ENCODE results near the gene C7orf57.
"Not testable (repeated sequence)": the region's sequence is repeated elsewhere in the genome, so short reads cannot be mapped to it uniquely, and the experiment has no call there.

Gene C7orf57

DNA sequence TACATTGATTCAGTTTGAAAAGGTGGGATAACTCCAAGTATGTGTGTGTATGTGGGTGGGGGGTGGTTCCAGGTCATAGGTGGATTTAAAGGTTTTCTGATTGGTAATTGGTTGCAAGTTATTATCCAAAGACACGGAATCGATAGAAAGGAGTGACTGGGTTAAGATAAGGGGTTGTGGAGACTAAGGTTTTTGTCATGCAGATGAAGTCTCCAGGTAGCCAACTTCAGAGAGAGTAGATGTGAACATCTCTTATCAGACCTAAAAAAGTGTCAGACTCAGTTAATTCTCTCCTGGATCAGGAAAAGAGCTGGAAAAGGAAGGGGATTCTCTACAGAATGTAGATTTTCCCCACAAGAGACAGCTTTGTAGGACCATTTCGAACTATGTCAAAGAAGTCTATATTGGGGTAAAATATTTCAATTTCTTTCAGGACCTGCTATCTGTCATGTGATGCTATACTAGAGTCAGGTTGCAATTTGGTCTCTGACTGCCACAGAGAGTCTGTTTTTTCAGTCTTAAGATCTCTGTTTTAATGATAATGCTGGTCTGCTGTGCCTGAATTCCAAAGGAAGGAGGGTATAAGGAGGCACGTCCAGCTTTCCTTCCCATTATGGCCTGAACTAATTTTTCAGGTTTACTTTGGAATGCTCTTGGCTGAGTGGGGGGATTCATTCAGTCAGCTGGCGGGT, 3.6 kb downstream of the C7orf57 start:
- no peak for DNase-seq

DNA sequence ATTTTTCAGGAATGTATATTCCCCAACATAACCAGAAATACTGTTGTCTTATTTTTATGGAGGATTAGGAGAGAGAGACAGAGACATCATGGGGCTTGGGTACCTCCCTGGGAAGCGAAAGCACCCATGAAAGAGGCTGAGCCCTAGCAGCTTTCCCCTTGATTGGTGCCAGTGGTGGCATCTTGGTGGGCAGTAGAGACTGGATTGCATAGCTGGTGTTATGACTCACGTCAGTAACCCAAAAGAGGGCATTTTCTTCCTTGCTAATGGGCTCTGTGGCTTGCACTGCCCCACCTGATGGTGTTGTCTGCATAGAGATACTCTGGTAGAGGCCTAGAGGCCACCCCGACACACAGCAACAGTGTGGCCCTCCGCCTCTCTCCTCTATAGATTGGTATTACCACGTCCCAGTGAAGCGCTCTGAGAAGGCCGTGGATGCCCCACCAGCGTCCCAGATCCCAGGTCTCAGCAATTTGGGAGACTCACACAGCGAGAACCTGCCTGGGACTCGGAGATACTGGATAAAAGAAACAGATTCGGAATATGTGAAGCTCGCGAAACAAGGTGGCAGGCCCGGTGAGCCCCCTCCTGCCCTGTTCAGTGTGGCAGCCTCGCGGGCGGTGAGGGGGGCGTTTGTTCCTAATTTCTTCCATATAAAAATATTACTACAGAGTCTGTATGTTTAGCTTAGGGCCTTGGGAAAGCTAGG, 5.8 kb downstream of the C7orf57 start:
- no peak for DNase-seq

DNA sequence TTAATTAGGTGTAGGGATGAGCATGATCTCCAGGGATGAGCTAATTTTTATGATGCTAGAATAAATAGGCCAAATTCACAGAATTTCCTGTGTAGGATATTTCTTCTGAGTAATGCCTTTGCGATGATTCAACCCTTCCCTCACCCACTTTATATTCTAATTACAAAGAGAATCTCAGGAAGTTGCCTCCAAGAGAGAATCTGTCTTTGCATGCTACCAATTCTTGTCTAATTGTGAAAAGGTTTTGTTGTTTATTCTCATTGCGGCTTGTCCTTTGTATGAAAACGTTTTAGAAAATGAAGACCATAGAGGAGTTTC, 6.3 kb downstream of the C7orf57 start:
- DNase-seq: peak; percentile 7

DNA sequence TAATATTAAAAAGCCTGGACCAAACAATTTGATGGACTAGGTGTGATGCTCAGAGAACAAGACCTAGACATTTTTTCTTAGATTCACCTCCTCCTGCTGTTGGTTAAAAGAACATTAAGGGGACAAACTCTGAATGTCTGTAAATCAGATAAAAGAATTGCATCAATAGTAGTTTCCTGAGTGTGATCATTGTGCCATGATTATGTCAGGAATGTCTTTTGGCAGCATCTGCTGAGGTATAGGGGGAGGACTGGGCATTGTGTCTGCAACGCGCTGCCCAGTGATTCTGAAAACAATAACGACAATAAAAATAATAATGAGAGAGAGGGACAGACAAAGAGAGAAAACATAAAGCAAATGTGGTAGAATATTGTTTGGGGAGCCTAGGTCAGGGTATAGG, 6.9 kb downstream of the C7orf57 start:
- no peak for DNase-seq

DNA sequence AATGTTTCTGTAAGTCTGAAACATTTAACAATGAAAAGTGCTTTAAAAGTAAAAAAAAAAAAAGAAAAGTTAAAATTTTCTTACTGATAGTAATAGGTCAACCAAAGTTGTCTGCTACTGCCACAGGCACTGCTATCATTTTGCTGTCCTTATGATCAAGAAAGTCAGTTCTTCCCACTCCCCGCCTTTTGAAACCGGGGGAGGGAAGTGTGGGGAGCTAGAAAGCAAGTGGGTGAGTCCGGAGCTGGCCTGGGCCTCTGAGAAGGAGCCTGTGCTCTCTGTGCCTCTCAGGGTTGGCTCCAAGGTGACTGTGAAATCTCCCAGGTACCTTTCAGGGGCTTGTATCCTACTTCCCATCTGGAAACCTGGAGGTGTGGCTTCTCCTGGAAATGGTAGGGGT, 7.3 kb downstream of the C7orf57 start:
- DNase-seq: no peak

DNA sequence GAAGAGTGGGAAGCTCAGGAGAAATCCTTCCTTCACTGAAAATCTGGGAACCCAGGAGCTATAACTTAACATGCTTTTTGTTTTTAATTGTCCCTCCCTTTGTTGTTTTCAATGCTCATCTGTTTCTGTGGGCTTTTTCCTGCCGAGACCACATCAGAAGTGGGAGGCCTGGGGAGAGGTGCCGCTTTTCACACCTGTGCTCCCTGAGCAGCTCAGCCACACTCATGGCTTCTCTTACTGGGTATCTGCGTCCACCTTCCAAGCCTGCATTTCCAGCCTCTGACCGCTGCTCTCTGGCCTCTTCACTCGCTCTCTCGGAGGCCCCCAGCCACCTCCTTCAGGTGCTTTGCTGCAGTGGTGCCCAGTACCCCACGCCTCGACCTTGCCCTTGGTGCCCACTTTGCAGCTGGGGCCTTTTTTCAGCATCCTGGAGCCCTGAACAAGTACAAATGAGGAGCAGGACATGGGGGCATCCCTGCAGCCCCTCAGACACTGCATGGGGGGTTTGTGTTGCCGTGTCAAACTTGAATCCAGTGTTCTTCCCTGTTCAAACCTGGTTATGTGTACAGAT, 9.9 kb downstream of the C7orf57 start:
- DNase-seq: no peak

DNA sequence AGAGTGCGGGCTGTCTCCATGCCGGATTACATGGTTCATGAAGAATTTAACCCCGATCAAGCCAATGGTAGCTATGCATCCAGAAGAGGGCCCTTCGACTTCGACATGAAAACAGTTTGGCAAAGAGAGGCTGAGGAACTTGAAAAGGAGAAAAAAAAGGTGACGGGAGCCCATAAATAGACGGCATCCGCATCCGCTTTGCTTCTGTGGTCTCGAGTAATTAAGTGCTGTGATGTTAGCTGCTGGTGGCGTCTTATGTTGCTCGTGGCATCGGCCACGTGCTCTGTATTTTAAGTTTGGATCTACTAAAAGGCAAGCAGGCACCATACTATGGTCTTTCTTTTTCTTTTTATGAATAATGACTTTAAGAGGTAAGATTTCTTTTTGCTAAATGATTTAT, 11.1 kb downstream of the C7orf57 start:
- DNase-seq: no peak

DNA sequence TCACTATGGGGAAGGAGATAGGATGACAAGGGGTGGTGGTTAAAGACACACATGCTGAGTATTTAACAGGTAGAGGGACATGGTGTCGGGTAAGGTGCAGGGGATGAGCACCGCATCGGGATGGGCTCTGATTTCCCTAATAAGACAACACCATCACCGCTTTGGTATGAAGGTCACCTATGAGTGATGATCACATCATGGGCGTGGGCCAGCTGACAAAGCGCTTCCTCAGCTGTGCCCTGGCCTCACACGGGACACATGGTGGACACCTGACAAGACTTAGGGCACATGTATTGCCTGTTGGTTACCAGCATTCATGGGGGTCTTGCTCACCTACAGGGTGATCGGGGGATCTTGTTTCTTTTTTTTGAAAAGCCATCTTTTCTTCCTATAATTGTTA, 12.8 kb downstream of the C7orf57 start:
- no peak for DNase-seq

DNA sequence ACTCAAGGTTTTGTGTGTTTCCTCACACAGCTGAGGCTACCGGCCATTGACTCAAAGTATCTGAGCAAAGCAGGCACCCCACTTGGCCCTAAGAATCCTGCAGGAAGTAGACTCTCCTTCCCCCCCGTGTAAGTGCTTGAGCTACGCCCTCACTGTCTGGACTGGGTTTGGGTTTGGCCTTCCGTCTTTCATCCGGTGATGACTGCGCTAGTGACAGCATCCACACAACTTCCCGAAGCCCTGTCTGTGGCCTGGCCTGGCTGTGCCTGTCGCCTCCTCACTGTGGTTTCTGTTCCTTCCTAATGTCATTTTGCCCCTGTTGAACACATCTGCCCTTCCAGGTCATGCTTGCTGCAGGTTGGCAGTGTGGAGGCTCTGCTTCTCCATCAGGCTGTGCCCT, 14.5 kb downstream of the C7orf57 start:
- no peak for DNase-seq

DNA sequence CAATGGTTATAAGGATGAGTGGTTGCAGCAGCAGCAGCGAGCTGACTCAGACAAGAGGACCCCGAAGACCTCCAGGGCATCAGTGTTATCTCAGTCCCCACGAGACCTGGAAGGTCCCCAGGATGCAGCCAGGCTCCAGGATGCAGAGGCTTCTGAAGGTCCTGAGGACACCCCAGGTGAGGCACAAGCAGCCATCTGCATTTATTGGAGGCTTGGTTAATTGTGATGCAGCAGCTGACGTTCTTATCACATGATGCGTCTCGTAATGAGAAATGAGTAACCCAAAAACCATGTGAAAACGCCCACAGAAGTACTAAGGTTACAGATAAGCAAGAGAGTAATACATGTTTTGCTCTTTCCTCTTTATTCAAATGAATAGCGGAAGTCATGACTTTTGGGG, 17.4 kb downstream of the C7orf57 start:
- peak; percentile 22 for DNase-seq

DNA sequence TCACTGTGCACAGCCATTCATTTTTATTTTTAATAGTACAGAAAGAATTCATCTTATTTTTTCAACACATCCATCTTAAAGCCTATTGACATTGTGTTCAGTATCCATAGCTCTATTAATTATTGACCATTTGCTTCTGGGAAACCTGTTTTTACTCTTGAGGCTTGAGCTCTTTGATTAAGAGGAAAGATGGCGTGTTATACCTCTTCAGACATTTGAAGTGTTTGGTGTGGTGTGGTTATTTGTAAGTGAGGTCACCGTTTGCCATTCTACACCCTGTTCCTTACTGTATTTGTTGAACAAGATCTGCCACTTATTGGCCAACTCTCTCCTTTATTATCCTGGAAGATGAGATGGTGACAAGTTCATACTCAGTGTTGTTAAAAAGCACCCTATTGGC, 18.4 kb downstream of the C7orf57 start:
- DNase-seq: no peak

DNA sequence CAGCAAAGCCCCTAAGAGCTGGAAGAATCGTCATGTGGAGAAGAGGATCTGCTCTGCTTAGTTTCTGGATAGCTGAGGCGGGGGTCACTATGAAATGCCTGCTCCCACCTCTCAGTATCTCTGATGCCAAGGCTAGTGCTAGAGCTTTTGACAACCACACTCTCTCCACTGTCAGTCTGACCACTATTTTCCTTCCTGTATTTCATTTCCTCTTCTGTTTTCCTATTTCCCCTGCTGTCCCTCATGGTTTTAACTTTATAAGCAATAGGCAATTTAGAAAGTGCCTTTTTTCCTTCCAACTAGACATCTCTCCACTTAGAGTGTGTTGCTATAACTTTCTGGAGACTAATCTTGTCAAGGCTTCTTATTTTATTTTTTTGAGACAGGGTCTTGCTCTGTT, 23.6 kb downstream of the C7orf57 start:
- no peak for DNase-seq

DNA sequence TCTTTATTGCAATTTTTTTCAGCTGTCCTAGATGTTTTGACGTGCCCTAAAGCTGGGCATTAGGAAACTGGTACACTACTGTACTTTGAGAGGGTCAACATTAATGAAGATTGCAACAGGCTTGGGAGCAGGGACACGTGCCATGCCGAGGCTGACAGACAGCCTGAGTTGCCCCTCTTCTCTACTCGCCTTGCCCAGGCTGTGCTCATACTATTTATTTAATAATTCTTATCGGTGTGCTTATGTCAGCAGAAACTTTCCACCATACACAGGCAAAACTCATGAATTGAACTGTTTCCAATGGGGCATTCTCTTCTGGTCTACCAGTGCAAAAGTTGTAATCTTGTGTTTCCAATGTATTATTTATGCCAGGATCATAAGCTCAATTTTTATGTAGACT, 24.4 kb downstream of the C7orf57 start:
- no peak for DNase-seq

DNA sequence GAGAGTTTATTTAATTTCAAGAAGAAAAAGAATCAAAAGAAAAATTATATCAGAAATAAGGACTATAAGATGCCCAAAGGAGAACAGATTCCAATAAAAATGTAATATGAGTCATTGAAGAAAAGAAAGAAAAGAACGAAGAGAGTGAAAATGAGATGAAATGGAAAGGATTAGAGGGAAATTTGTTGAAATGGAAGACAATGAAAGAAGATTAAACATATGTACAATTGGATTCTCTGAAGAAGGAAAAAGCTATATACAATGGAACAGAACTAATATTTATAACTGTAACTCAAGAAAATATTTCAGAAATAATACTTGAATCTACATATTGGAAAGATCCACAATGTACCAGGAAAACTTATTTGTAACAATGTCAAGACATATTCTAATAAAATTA, 28.6 kb downstream of the C7orf57 start:
- no peak for DNase-seq

DNA sequence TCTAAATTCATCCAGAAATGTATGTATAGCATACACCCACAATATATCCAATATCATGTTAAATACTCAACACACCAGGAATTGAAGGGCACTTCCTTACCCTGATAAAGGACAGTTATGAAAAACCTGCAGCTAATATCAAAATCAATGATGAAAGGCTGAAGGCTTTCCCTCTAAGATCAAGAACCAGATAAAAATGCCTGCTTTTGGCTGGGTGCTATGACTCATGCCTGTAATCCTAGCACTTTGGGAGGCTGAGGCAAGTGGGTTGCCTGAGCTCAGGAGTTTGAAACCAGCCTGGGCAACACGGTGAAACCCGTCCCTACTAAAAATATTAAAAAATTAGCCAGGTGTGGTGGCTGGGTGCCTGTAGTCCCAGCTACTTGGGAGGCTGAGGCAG, 32.1 kb downstream of the C7orf57 start:
- no peak for DNase-seq

DNA sequence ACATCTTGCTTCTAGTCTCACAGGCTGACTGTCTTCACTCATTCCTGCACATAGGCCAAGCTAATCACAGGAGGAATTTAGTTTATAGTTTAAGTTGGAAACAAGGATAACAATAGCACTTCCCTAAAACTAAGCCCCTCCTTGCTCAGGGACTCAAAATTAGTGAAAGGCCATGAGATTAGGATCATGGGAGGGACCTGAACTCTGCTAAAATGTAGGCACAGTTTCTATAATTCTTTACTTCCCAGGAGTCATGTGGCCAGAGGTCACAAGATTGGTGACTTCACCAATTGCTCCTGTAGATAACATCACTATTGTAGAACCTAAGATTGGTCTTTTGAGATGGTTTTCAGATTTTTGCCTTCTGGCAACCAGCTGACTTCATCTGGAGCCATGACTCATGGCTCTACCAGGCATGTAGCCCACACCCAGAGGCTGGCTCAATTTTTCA, 38.9 kb downstream of the C7orf57 start:
- no peak for DNase-seq

DNA sequence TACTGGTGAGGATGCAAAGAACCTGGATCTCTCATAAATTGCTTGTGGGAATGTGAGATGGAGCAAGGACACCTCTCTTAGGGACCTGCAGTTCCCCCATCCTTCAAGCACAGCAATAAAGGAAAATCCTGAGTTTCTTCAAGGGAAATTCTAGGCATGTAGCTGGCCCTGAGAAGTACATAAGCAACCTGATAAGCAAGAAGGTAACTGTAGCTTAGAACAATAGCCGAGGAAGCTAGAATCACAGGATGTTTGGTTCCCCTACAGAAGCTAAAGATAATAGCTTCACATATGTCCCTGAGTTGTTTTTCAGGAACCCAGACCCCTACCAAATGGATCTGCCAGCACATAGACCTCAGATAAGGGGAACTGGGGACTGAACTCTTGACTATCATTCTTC, 42.1 kb downstream of the C7orf57 start:
- DNase-seq: no peak

DNA sequence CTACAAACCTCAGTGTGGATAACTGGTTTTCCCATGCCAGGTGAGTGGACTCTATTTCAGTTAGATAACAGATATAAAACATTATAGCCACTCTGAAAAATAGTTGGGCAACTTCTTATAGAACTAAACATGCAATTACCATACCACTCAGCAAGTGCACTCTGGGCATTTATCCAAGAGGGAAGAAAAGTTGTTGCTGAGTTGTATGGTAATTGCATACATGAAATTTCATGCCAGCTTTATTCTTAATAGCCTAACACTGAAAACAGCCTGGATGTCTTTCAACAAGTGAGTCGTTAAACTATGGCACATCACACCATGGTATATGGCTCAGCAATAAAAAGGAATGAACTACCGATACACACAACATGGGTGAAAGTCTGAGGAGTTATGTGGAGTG, 43.1 kb downstream of the C7orf57 start:
- no peak for DNase-seq

DNA sequence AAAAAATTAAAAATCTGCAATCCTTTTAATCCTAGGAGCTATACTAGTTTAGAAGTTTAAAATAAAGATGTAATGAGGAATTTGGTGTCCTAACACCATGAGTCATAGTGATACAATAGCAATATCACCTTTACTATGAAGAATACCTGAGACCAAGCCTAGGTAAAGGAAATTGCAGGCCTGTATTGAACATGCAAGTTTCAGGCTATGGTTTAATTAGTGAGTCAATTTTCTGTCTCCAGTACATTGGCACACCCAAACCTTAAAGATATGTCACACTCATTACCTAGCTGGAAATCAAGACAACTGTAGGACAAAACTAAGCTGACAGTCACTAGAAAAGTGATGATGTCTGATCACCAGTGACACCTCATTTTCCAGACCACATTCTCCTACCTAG, 47.0 kb downstream of the C7orf57 start:
- not testable (repeated sequence) for DNase-seq

DNA sequence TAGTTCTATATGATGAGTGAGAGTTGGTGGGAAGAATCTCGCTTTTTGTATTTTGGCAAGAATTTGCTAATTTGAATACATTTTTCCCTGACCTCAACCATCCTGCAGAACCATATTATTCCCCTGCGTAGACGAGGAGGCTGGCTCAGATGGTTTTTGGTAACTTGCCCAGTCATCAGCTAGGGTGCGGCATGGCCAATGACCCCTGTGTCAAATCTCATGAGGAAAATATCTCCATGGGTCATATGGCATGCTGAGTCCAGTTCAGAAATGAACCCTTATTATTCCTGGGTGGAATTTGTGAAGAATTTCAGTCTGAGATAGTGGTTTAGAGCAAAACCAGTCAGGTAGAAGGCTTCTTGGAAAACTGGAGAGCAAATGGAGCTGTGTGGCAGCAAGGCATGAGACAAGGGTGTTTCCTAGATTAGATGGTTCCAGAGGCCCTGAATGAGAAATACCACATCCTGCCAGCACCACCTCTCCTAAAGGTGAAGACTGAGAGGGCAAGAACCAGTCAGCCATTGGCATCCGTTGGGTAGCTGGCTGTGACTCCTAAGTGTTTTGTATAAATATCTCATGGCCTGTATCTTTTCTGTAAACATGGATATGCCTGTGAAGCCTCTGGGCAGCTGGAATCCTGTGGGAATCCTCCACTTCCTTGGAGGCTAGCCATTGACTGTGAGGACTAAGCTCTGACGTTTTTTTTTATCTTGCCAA, 47.9 kb downstream of the C7orf57 start:
- peak; percentile 54 for DNase-seq

DNA sequence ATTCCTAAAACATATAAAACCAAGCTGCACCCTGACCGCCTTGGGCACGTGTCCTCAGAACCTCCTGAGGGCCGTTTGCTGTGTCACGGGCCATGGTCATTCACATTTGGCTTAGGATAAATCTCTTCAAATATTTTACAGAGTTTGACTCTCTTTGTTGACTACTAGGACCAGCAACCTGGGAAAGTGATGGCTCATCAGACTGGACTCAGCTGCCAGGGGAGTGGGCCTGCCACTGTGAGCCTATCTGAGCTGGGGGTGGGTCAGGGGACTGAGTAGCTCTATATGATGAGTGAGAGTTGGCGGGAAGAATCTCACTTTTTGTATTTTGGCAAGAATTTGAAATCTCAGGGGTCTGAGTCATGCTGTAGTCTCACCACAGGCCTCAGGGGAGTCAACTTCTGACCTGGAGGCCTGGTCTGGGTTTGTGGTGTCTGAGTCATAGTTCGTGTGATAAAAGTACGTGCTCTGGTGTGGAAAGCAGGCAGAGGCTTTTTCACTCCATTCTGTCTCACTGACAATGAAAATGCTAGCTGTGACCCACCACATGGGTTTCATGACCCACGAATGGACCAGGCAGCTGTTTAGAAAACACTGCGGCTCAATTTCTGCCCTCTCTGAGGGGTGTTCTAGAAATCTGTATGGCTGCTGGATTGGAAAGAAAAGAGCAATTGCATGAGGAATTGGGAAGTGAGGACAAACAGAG, 49.5 kb downstream of the C7orf57 start:
- peak; percentile 95 for DNase-seq

DNA sequence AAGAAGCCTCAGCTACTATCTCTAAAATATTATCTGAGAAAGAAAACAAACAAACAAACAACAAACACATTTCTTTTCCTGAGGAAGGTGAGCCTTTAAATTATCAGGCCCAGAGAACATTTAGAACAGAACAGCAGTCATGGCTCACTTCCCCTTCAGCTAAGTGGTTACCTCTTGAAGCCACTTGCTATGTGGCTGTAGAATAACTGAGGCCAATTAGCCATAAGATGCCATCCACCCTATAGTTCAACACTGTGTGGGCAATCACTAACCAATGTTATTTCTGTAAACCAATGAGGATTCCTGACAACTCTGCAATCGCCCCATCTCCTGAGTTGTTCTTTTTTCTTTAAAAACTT, 50.1 kb downstream of the C7orf57 start:
- no peak for DNase-seq

DNA sequence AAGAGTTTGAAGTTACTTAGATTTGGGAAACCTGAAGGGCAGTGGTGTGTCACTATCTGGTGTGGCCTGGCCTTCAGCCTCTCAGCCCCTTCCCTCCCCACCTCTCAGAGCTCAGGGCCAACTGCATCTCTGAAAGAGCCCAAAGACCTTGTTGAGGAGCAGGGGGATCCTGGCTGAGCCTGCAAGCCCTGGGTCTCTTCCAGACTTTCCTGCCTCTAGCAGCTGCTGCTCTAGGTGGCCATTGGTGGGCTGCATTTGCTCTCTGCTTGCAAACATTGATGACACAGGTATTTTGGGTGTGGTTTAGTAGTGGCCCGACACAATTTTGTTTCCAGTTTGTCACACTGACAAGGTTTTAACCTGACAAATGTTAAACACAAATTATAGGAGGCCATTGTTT, 50.6 kb downstream of the C7orf57 start:
- no peak for DNase-seq

Measured in activated CD4-positive, alpha-beta T cell treated with anti-CD3 and anti-CD28 coated beads, Interleukin-10, Interleukin-2, amounts not matched to agents 100 ng/mL and 50 ng/mL, durations not matched to agents 16 hours and 8 hours (primary cell).